Retina (tissue), 1 donor: ENCODE measurements around the gene PSG3.
"Not testable (repeated sequence)": the region's sequence is repeated elsewhere in the genome, so short reads cannot be mapped to it uniquely, and the experiment has no call there.

ENCODE experiments used
- DNase-seq: peaks from one replicate; pipeline ENCODE4 v3.0.0-alpha.2; 2016

The PSG3 gene

GRCh38 chr19:42740381-42740780 lies at the start of gene PSG3:
TSS of gene PSG3 (minus strand) at chr19:42740481. CDS start at chr19:42740384, 97 bp downstream.
- not testable (repeated sequence) for DNase-seq

DNA sequence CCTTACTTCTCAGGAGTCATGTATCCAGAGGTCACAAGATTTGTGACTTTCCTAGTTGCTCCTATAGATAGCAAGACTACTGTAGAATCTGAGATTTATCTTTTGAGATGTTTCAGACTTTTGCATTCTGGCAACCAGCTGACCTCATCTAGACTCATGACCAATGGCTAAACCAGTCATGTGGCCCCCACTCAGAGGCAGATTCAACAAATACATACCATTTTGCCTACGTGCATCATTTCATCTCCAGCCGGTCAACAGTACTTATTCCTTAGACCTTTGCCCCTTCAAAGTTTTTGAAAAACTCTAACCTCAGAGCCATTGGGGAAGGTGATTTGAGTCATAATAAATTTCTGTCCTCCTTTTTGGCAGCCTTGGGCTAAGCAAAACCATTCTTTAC lies 48.5 kb upstream of the PSG3 start:
- not testable (repeated sequence) for DNase-seq

DNA sequence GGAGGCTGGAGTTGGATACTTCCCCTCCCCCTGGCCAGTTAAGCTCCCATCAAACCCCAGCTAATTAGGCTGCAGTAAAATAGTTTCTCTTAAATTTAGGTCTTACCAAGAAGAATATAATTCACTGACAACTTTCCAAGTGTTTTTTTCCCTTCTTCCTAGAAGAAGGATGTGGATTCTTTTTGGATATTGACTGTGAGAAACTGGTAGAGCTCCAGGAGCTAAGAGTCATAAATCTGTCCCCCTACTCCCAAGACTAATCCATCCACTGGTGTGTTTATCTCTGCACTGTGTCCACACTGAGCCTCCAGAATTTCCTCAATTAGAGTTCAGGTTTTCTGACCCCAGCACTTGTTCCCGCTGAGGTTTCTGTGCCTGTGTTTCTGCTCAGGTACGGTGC lies 47.5 kb upstream of the PSG3 start:
- DNase-seq: not testable (repeated sequence)

DNA sequence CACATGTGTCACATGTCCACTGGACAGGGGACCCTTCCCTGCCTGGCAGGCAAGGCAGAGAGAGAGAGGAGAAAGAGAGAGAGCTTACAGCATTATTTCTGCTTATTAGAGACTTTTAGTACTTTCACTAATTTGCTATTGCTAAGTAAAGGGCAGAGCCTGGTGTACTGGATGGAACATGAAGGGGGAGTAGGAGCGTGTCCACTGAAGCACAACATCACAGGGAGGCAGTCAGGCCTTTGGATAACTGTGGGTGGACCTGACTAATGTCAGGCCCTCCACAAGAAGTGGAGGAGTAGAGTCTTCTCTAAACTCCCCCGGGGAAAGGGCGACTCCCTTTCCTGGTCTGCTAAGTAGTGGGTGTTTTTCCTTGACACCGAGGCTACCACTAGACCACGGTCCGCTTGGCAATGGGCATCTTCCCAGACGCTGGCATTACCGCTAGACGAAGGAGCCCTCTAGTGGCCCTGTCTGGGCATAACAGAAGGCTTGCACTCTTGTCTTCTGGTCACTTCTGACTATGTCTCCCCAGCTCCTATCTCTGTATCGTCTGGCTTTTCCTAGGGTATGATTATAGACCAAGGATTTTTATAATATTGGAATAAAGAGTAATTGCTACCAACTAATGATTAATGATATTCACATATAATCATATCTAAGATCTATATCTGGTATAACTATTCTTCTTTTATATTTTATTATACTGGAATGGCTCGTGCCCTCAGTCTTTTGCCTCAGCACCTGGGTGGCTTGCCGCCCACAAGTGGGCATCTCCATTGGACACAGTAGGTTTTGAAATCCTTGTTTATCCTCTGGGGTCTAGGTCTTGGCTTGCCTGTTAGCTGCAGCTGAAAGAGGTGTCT lies 36.7 kb upstream of the PSG3 start:
- peak; percentile 34 for DNase-seq

- DNase-seq: not testable (repeated sequence)
Measured at GRCh38 chr19:42774510-42775158, 34.4 kb upstream of the PSG3 start.

- DNase-seq: not testable (repeated sequence)
Measured at GRCh38 chr19:42767319-42767718, 27.0 kb upstream of the PSG3 start.

- DNase-seq: not testable (repeated sequence)
Measured at GRCh38 chr19:42766871-42767270, 26.6 kb upstream of the PSG3 start.

- no peak for DNase-seq
Measured at GRCh38 chr19:42764836-42765235, 24.6 kb upstream of the PSG3 start.

GRCh38 chr19:42762789-42763188 lies 22.5 kb upstream of the PSG3 start:
- no peak for DNase-seq

GRCh38 chr19:42761924-42762295 lies 21.6 kb upstream of the PSG3 start:
- DNase-seq: not testable (repeated sequence)

DNA sequence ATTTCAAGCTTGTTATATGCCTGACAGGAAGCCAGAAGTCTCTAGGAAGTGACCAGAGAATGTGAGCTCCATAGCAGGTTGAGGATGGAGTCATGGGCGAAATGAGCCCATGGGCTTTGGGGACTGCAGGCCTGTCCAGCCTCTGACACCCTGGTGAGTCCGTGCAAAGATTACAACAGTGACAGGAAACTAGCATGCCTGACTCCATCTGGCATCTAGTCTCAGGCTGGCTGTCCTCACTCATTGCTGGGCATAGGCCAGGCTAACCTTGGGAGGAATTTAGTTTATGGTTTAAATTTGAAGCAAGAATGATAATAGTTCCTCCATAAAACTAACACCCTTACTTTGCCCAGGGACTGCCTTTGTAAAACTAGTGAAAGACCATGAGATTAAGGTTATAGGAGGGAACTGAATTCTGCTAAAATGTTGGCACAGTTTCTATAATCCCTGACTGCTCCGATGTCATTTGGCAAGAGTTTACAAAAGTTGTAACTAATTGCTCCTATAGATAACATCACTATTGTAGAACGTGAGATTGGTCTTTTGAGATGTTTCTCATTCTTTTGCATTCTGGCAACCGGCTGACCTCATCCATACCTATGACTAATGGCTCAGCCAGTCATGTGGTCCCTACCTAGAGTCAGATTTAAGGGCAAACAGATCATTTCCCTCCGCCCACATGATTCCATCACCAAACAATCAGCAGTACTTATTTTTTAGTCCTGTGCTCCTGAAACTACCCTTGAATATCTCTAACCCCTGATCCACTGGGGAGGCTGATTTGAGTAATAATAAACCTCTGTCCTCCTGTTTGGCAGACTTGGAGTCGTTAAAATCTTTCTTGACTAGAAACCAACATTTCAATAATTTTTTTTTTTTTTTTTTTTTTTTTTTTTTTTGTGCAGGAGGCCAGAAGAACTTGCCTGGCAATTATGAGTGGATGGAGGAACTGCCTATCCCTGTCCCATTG lies 21.0 kb upstream of the PSG3 start:
- not testable (repeated sequence) for DNase-seq

DNA sequence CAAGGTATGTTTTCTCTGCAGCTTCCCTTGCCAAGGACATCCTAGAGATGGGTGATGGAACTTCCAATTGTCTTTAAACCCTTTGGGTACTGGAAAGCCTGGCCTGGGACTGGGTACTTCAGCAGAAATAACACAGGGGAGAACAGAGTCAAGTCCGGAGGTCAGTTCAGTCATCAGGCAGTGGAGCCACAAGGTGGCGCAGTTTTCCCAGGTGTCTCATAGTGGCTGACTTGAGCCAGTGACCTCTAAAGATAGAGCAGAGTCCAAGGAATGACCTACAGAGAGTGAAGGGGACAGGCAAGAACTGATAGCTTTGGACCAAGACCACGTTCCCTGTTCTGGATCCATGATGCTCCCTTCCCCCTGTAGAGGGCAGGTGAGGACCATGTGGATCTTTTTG lies 18.4 kb upstream of the PSG3 start:
- DNase-seq: not testable (repeated sequence)

- not testable (repeated sequence) for DNase-seq
Measured at GRCh38 chr19:42752246-42752645, 12.0 kb upstream of the PSG3 start.

DNA sequence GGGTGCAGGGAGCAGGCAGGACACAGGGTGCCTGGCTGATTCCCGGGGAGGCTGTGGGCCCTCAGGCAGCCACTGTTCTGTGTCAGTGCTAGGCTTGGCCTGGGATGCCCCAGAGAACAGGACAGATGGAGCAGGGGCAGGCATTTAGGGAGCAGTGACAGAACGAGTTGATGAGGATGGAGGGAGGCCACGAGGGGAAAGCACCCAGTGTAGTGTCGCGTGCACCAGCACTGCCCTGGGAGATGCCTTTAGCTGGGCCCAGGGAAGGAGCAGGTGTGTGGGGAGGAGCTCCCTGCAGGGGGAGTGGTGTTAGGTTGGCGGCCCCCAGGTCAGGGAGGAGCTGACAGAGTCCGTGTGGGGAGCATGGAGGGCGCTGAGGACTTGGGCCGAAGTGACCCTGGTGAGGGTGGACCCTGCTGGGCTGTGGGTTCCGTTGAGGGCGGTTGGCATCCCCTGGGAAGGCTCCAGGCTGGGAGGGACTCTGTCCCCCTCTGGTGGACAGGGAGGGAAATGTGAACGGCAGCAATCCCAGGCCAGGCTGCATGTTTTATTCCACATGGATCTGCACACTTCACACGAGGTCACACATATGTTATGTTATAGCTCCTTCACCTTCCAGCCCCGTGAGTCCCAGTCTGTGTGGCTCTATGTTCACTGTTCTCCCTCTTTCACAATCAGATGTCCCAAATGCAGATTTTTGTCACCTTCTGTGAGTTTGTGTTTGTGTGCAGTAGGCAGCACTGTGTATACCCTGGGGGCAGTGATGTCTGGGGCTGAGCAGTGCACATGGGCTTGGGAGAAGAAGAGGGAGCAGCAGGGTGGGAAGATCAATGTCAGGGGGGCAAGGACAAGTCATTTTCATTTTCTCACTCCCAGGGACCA lies 1.7 kb upstream of the PSG3 start:
- DNase-seq: peak; percentile 13

DNA sequence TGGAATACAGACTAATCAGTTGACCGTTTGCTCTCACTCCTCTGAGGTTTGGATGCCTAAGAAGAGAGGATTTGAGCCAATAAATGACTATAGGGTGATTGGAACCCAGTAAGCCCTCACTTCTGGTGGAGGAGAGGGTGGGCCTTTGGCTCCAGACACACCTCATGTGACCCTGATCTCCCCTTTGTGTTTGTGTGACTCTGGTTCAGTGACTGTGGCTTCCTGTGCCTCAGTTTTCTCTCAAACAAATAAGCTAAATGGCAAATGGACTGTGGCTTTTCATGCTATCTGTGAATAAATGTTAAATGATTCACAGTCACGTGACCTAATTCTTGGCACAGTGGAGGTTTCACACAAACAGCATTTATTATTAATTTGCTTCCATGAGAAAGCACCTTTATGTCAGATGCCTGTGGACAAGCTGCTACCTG lies 2.7 kb downstream of the PSG3 start:
- not testable (repeated sequence) for DNase-seq

DNA sequence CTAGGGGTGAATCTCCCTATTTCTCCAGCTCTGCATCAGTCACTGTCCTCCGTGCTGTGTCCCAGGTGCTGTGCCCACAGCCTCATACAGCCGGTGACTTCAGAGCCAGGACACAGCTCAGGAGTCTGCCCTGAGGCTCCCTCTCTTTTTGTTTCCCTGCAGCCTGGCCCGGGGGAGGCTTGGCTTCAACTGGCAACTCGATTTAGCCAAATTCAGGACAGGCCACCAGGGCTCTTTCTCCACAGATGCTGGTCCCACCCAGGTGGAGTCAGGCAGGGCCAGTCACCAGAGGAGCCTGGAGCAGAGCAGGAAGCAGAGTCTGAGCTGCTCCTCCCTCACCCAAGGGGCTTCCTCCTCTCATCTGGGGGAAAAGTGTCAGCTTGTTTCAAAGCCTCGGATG lies 11.9 kb downstream of the PSG3 start:
- not testable (repeated sequence) for DNase-seq

DNA sequence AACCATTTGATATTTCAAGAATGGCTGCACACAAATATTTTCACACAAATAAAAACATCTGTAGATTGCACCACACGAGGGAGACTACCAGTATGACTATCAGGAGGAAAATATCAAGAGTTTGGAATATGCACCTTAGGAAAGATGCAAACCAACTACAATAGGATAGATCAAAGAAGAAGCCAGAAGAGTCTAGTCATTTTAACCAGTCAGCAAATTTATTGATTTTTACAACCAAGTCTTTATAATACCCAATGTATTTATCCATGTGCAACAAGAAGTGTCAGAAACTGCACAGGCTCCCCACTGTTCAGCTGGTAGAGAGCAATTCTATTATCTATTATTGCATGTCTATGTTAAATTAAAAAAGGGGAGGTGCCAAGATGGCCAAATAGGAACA lies 26.3 kb downstream of the PSG3 start:
- not testable (repeated sequence) for DNase-seq

DNA sequence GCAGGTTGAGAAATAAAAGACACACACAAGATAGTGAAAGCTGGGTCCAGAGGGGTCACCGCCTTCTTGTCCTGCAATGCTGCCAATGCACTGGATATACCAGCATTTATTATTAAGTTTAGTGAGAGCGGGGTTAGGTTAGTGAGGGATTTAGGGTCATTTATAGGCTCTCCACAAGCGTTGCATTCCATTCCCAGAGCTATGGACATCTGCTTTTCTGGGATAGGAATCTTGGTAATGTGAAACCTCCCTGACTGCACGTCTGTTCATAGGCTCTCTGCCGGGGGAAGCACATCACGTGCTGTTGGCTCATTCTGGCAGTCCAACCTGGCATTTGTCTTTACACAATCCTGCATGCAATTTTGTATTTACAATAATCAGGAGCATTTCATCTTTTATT lies 27.5 kb downstream of the PSG3 start:
- not testable (repeated sequence) for DNase-seq

GRCh38 chr19:42710986-42711385 lies 29.3 kb downstream of the PSG3 start:
- DNase-seq: not testable (repeated sequence)

DNA sequence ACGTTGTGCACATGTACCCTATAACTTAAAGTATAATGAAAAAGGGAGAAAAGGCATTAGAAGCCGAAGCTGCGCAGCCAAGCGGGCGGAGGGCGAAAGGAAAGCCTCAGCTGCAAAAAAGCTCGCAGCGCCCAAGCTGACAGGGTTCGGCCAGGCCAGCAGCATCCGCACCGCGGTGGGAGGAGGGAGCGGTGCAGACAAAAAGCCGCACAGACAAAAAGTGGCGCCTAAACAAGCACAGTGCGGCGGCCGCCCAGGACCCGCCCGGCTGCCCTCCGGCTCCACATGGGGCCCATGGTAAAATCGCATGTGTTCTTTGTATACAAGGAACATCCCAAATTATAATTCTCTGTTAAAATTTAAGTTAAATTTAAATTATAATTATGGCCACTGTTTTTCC lies 42.4 kb downstream of the PSG3 start:
- peak; percentile 9 for DNase-seq

DNA sequence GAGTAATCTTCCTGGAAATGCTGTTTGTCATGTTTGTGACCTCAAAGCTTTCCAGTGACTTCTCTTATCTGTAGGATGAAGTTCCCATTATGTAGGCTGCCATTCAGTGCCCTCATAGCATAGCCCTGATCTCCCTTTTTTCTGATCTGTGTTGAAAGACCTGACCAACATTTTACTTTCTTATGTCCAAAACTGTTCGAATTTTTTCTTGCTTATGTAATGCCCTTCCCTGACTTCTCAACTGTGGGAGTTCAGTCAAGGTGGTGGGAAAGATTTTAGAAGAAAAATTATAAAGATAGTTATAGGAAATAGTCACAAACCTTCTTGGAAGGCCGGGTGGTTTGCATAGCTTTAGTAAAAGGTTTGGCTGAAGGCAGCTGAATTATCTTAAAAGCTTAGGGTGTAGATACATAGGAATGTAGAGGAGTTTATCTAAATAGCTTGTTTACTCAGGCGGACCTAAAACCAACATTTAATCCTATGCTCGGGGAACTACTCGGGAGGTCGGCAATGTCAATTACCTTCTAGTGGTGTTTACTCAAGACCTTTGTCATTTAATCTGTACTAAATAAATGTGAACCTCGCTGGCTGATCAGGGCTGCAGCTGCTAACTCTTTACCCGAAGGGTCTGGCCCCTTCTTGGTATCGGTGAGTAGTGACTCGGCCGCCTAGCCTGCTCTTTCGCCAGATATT lies 44.3 kb downstream of the PSG3 start:
- DNase-seq: no peak
